DMS79 (cell line): ENCODE data around the gene HLA-G.

ENCODE experiments used
- DNase-seq: peaks from one replicate; lab custom pipeline; 2025; lab: John Stamatoyannopoulos, UW

Gene HLA-G

DNA sequence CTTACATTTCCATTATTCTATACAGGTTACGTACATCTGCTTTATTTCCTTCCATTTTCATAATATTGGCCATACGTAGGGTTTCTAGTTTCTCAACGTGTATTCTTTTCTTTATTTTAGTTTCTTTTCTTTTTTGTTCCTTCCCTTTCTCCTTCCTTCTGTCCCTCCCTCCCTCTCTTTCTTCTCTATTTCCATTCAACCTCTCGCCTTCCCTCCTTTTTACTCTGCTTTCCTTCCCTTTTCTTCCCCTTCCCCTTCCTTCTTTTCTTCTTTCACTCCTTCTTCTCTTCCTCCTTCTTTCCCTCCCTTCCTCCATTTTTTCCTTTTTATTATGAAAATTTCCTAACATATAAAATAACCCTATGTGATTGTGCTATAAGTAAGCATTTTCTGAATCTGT, 8.7 kb upstream of the HLA-G start:
- DNase-seq = no peak

DNA sequence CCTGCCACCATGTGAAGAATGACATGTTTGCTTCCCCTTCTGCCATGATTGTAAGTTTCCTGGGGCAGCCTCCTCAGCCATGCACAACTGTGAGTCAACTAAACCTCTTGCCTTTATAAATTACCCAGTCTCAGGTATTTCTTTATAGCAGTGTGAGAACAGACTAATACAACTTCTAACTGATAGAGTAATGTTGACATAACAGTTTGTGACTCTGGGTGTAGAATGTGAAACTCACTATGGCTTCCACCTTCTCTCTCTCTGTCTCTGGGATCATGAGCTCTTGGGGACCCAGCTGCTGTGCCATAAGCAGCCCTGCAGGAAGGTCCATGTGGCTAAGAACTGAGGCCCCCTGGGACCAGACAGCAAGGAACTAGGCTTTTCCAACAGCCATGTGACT, 3.5 kb upstream of the HLA-G start:
- DNase-seq = no peak

GRCh38 chr6:29825848-29826247, 1.8 kb upstream of the HLA-G start:
- DNase-seq = no peak

DNA sequence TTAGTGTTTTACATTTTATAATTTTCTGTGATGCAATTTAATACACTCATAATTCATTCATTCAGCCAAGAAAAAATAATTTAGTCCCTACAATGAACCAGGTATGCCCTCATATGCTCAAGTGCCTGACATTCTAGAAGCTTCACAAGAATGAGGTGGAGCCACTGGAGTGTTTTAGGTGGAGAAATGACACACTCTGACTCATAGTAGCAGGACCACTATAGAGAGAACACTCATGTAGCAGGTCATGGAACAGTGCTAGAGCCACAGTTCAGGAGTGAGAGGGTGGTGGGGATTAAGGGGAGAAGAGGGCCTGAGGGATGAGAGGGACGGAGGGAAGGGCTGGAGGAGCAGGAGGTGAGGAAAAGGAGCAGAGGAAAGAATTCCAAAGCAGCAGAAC, 1.4 kb upstream of the HLA-G start:
- no peak for DNase-seq

GRCh38 chr6:29828471-29828797, 809 bp downstream of the HLA-G start:
- DNase-seq = no peak

GRCh38 chr6:29829766-29830165, 2.1 kb downstream of the HLA-G start:
- no peak for DNase-seq

- no peak for DNase-seq
Measured at GRCh38 chr6:29830409-29830808, 2.8 kb downstream of the HLA-G start.

DNA sequence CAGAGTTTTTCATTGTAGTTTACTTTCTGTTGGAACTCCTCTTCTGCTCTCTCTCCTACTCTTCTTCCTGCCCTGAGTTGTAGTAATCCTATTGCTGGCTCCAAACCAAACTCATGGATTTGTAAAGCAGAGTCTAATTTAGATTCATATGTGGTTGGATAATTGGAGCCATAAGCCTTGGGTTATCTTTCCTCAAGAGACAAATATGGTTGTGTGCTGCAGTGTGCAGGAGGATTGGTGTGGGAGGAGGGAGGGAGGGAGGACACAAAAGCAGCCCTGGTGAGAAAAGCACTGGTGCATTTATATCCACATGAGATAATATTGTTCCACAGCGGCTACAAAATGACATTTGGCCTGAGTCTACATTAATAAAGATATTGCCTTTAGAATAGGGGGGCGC, 4.2 kb downstream of the HLA-G start:
- no peak for DNase-seq

- no peak for DNase-seq
Measured at GRCh38 chr6:29834564-29835436, 7.2 kb downstream of the HLA-G start.

GRCh38 chr6:29839917-29840316, 12.3 kb downstream of the HLA-G start:
- DNase-seq = no peak

DNA sequence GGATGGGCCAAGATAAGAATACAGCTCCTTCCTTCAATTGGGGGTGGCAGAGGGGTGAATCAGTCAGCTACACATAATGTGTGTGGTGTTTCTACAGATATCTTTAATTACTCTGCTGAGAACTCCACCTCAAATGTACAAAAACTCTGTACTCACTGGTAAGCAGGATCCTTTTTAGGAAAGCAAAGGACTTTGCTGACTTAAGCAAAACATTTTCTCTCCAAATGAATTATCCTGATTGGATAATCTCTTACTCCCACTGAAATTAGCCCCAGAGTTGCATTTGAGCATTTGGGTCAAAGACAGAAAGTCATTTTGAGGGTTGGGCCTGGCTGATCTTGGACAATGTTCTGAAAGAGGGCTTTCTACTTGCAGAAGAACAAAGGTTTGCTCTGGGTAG, 13.4 kb downstream of the HLA-G start:
- DNase-seq = no peak

DNA sequence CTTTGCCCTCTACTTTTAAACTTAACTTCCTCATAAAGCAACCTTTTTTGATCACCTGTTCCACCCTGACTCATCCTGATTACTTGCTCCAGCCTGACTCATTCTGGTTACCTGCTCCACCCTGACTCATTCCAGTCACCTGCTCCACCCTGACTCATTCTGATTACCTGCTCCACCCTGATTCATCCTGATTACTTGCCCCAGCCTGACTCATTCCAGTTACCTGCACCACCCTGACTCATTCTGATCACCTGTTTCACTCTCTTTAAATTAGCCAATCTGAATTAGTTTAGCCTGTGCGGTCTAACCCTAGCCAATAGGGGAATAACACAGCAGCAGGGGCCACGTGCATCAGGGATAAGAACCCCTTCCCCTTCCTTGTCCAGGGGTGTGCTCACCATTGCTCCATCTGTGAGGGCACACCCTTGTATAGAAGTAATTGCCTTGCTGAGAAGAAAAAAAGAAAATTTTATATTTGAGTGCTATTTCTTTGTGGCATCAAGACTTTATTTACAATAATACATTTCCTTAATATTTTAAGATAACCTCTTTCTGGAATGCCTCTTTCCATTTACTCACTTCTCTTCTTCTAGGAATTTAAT, 17.9 kb downstream of the HLA-G start:
- no peak for DNase-seq

- peak; percentile 13 for DNase-seq
Measured at GRCh38 chr6:29847871-29848630, 20.4 kb downstream of the HLA-G start.

DNA sequence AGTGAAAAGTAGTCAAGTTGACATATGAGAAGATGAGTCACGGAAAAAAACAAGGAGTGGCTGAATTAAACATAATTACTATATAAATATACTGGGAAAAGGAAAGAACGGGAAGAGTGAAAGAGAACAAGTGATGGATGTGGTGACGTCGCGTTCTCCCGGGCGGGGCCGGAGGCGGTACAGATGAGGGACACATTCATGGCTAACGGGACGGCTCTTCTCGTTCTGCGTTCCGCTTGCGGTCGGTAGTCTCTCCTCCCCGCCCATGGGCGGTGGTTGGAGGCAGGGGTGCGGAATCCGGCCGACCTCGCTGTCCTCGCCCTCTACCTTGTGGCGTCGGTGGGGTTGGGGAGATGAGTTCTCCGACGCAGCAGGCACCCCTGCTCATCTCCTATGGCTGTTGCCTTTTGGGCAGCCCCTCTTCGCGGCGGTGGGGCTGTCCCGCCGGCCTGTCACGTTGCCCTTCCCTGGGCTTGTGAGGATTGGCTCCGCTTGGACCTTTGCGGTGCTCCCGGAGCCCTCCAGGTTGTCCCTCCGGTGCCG, 22.5 kb downstream of the HLA-G start:
- DNase-seq = no peak

GRCh38 chr6:29851190-29851589, 23.6 kb downstream of the HLA-G start:
- DNase-seq = no peak

GRCh38 chr6:29853245-29853644, 25.6 kb downstream of the HLA-G start:
- DNase-seq = no peak

- DNase-seq = no peak
Measured at GRCh38 chr6:29858006-29858405, 30.4 kb downstream of the HLA-G start.

DNA sequence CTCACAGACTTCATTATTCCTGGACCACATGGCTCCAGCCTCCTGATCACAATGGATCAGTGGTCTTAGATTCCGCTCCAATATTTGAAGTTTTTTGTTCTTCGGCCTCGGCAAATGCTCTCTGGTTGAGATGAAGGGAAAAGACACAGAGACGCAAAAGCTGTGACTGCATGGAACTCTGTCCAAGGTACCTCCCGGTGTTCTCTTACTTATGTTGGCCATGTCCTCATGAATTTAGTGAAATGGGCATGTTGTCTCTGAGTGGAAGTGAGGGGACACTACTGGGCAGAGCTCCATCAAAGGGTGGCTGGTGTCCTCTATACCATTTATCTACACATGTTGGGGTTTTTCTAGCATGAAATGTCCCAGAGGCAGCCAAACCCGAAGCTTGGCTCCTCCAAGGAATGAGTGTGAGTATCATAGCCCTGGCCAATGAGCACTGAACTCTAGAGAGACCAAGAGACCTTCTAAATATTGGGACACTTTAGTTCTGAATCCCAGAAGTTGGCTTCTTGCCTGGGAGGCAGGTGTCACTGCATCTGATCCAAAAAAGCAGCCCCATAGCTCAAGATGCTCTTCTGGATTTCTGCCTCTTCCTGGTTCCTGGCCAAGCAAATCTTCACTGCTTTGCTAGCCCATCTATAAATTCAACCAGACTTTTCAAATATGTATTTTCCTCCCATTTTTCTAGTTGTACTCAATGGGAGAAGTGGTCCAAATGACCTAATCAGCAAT, 34.1 kb downstream of the HLA-G start:
- no peak for DNase-seq

DNA sequence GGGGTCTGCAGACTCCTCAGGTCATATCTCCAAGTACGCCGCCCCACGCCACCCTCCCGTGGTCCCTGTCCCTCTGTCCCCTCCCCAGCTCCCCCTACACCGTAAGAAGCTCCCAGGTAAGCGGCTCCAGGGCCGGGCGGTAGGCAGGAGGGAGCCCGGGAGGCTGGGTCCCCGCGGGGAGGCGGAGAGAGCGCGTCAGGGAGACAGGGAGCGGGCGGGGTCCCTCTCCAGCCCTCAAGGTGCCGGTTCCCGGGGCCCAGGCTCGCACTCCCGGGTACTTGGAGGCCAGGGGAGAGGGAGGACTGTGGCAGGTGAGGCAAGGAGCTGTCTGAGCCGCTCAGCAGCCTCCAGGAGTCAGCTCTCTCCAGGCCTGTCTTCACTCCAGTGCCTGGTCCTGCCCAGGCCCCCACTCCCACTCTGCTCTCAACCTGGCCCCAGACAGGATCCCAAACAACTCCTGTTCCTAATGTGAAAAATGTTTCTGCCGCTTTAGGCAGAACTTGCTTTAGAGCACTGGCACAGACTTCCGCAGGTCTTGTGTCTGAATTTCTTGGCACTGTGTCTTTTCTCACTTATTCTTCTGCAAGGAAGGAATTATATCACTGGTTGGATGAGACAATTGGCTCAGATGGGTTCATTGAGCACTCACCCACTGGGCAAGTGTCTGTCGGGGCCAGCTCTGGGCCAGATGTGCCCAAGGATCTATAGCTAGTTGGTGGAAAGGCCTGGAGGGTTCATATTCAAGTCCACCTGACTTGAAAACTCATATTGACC, 36.6 kb downstream of the HLA-G start:
- no peak for DNase-seq

GRCh38 chr6:29865631-29866030, 38.0 kb downstream of the HLA-G start:
- DNase-seq = no peak

DNA sequence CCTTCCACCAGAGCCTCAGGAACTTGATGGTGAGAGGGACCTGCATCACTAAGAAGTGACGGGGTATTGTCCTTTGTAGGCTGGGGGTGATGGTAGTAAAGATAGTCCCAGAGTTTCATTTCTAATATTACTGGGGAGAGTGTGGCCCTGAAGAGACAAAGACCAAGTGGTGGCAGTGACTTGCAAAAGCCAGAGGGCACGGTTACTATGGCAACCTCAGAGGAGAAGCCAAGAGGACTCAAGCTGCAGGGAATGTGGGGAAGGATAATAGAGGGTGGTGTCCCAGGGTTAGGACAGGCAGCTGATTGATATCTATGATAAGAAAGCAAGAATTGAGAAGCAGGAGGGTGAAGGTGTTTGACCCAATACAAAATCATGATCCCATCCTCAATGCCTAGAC, 42.5 kb downstream of the HLA-G start:
- no peak for DNase-seq
